HepG2 (cell line): ENCODE measurements around the gene UHMK1. TPM values are rescaled to one million over a fixed set of nuclear protein-coding genes. Genes with fewer than 3 reads are reported as not detected.
A peak's percentile ranks its signal among the peaks of the same experiment; 100 is the strongest.

Experiments used
- ATAC-seq: fragments of 200-7000 bp; cut with Tn5 transposase; 3 replicates; pipeline ENCODE4 v1.9.1; 2020; ENCODE audit warnings: mild to moderate bottlenecking, moderate library complexity
- BruUV-seq: library from RNA; stranded (reverse); fragments of 400-500 nt; replicated peaks from 2 replicates; lab custom pipeline; 2021; lab: Mats Ljungman, UMichigan
- CTCF ChIA-PET: fragments of 300-600 bp; formaldehyde crosslinking; extraction: SDS; loops from one replicate; lab custom pipeline; 2021; ENCODE audit warnings: low total read pairs, inconsistent platforms, low intra/inter-chr PET ratio; lab: Yijun Ruan, JAX
- POLR2A ChIA-PET: fragments of 350-600 bp; sonication (Branson Sonifier 250); formaldehyde crosslinking; loops from one replicate; lab custom pipeline; 2020; ENCODE audit warnings: antibody characterized with exemption, inconsistent platforms; lab: Yijun Ruan, JAX
- DNase-seq: peaks from one replicate; pipeline ENCODE4 v3.0.0-alpha.2; 2015; ENCODE audit warnings: low spot score
- FAIRE-seq: peaks from 3 replicates; lab custom pipeline; 2011; peaks lifted over from hg19 to GRCh38; lab: Jason Lieb, UNC
- H2AFZ ChIP-seq: one replicate; pipeline ENCODE4 v1.6.1; 2011; ENCODE audit warnings: low read length, inconsistent platforms
- H3K27ac ChIP-seq: fragments of 300-600 bp; 3 replicates; pipeline ENCODE4 v1.8.0; 2011; ENCODE audit warnings: mixed run types, mild to moderate bottlenecking, mixed read lengths, low read length, inconsistent platforms; ENCODE audit not compliant: insufficient read depth; ENCODE audit errors: extremely low read length
- H3K27me3 ChIP-seq, 2 experiments: fragments of 200-600 bp in 1 of 2; 2 replicates in 1 of 2; 3 replicates in 1 of 2; pipeline versions ENCODE4 v1.6.0 to v1.8.0; 2011; ENCODE audit warnings: low read length in 2 of 2, mild to moderate bottlenecking in 2 of 2, moderate library complexity in 2 of 2, inconsistent platforms in 1 of 2; ENCODE audit not compliant: insufficient read depth in 2 of 2, control insufficient read depth in 1 of 2
- H3K36me3 ChIP-seq, 2 experiments: fragments of 200-600 bp in 1 of 2; replicated peaks in 1 of 2; 2 replicates in 1 of 2; 3 replicates in 1 of 2; pipeline versions ENCODE4 v1.5.1 to v1.8.0; 2011; ENCODE audit warnings: low read length in 2 of 2, inconsistent platforms in 1 of 2; ENCODE audit not compliant: insufficient read depth in 2 of 2, control insufficient read depth in 1 of 2
- H3K4me1 ChIP-seq: 2 replicates; pipeline ENCODE4 v1.5.1; 2012; ENCODE audit warnings: low read length, inconsistent platforms; ENCODE audit not compliant: insufficient read depth
- H3K4me2 ChIP-seq: 2 replicates; pipeline ENCODE4 v1.6.0; 2011; ENCODE audit warnings: low read depth, low read length, inconsistent platforms
- H3K4me3 ChIP-seq, 3 experiments: fragments of 200-600 bp in 1 of 3; sonication (generic), shearing (Covaris generic) in 1 of 3; replicated peaks in 1 of 3; 2 replicates each; pipeline ENCODE4 v1.5.1; 2011 to 2016; ENCODE audit warnings: low read length in 3 of 3, inconsistent platforms in 2 of 3, low read depth in 2 of 3, mild to moderate bottlenecking in 2 of 3, control low read depth in 1 of 3, mixed read lengths in 1 of 3; ENCODE audit not compliant: insufficient read depth in 1 of 3
- H3K79me2 ChIP-seq: one replicate; pipeline ENCODE4 v1.6.1; 2011; ENCODE audit warnings: low read length, inconsistent platforms; ENCODE audit not compliant: insufficient read depth
- H3K9ac ChIP-seq: 2 replicates; pipeline ENCODE4 v1.6.0; 2011; ENCODE audit warnings: mild to moderate bottlenecking, low read depth, low read length, inconsistent platforms; ENCODE audit not compliant: insufficient read depth
- H3K9me3 ChIP-seq: 2 replicates; pipeline ENCODE4 v1.5.1; 2012; ENCODE audit warnings: mild to moderate bottlenecking, low read length
- H4K20me1 ChIP-seq: 2 replicates; pipeline ENCODE4 v1.6.0; 2011; ENCODE audit warnings: inconsistent platforms, mild to moderate bottlenecking, low read length, moderate library complexity; ENCODE audit not compliant: insufficient read depth
- BCLAF1 ChIP-seq: fragments of 450-650 bp; IDR thresholded peaks from 2 replicates; pipeline ENCODE4 v1.6.1; 2017; ENCODE audit warnings: mild to moderate bottlenecking
- HOXA9 ChIP-seq: sonication (generic); formaldehyde crosslinking; IDR thresholded peaks from 2 replicates; pipeline ENCODE4 v1.8.1; 2022; ENCODE audit warnings: missing genetic modification reagents, mild to moderate bottlenecking, moderate library complexity, borderline replicate concordance
- MAFF ChIP-seq: IDR thresholded peaks from 2 replicates; pipeline ENCODE4 v1.6.1; 2011; ENCODE audit warnings: low read depth, low read length, improper control_type of control experiment
- MAFK ChIP-seq, 2 experiments: IDR thresholded peaks in 1 of 2; conservative IDR thresholded peaks in 1 of 2; 2 replicates each; pipeline ENCODE4 v1.6.1; 2011; ENCODE audit warnings: improper control_type of control experiment in 2 of 2, low read length in 2 of 2
- MED1 ChIP-seq: sonication (generic); formaldehyde crosslinking; IDR thresholded peaks from 2 replicates; pipeline ENCODE4 v1.4.0; 2020; ENCODE audit warnings: missing genetic modification reagents
- ZBTB2 ChIP-seq: sonication (generic); formaldehyde crosslinking; IDR thresholded peaks from 2 replicates; pipeline ENCODE4 v1.8.0; 2022; ENCODE audit warnings: low read depth, missing genetic modification reagents
- ZNF609 ChIP-seq: sonication (generic); formaldehyde crosslinking; IDR thresholded peaks from 2 replicates; pipeline ENCODE4 v1.4.0; 2020; ENCODE audit warnings: mild to moderate bottlenecking, missing genetic modification reagents, borderline replicate concordance
- ZNF720 ChIP-seq: sonication (generic); formaldehyde crosslinking; IDR thresholded peaks from 2 replicates; pipeline ENCODE4 v1.4.0; 2020; ENCODE audit warnings: missing genetic modification reagents
- in situ Hi-C: cut with HindIII; loops from 2 replicates; pipeline ENCODE4 v1.10.0; 2017; ENCODE audit warnings: low pct_unique_long_range_greater_than_20kb; ENCODE audit not compliant: extremely low pct_ligation_motif_present
- intact Hi-C: fragments of 100-400 bp; cut with micrococcal nuclease; formaldehyde crosslinking; loops from one replicate; pipeline ENCODE4 v1.10.0; 2022; ENCODE audit not compliant: unreplicated experiment
- polyA plus RNA-seq, 8 experiments: library from polyadenylated mRNA; depleted of rRNA in 3 of 8; stranded (reverse) in 7 of 8; unstranded in 1 of 8; fragments of >200 nt; fragmentation: Illumina TruSeq in 4 of 8; extraction: Trizol in 4 of 8; gene quantifications; 2 replicates each; pipeline versions ENCODE4 v1.2.1 to v1.2.3, GENCODE V29; 2011 to 2016; ENCODE audit warnings: low read depth in 4 of 8, missing spikeins in 1 of 8, mixed read lengths in 1 of 8; ENCODE audit not compliant: insufficient read depth in 1 of 8
- total RNA-seq, 5 experiments: library from RNA; depleted of rRNA; stranded (reverse); fragments of >200 nt; fragmentation: Illumina TruSeq; extraction: Trizol; gene quantifications; 2 replicates each; pipeline ENCODE4 v1.2.3, GENCODE V29; 2016; ENCODE audit warnings: low read depth in 1 of 5

Gene UHMK1
- total and polyA plus RNA-seq, 2 of the 13 experiments (the other 11 are each of a cell fraction or from before 2014, with no cell fraction given), result 12.9 to 20.0 TPM

- no peak for TF ChIP-seq ZNF609
- TF ChIP-seq ZNF720 (CRISPR knock-in tag), result no peak
- TF ChIP-seq HOXA9 (CRISPR knock-in tag), result no peak
- no peak for TF ChIP-seq BCLAF1
Observed at GRCh38 chr1:162502928-162503327, 5.3 kb downstream of the UHMK1 start (continued).

- no peak for ATAC-seq
- no peaks in the 10 kb centered on the region for H3K27me3 ChIP-seq
Observed at GRCh38 chr1:162527314-162527713, 29.7 kb downstream of the UHMK1 start.

More at GRCh38 chr1:162527314-162527713, 29.7 kb downstream of the UHMK1 start:
- Histone ChIP-seq H3K9me3 (no peaks in the 10 kb centered on the region), H3K4me3 (no peak overlapping the region), H3K4me2 (no peak overlapping the region), H2AFZ (no peak overlapping the region), H3K79me2 (no peaks in the 10 kb centered on the region), H3K4me1 (no peaks in the 10 kb centered on the region), H4K20me1 (no peaks in the 10 kb centered on the region; the same call in 1 of the 2 replicates), H3K36me3 (peaks cover 7 to 41% of the 10 kb centered on the region in 2 experiments; a peak in 4 of 5 replicates), H3K27ac (no peak overlapping the region), H3K9ac (no peak overlapping the region)
- in situ Hi-C loops (no loop called here), intact Hi-C loops (no loop called here)
- BruUV-seq, result no TSS peak
- TF ChIP-seq MAFF (peak; percentile 61), MED1 (CRISPR knock-in tag) (no peak), ZBTB2 (CRISPR knock-in tag) (no peak), MAFK (conservative IDR thresholded peaks at IDR 0.05 in 1 of 2, IDR thresholded peaks at IDR 0.05 in 1 of 2; ENCODE audit: low read length in 2 of 2) (peak; percentile 66 to 85)
- ChIA-PET CTCF (no interaction called here), POLR2A (no interaction called here)
- DNase-seq (no peak), FAIRE-seq (no peak)
